ENCODE results near the gene TAF4.

DNA sequence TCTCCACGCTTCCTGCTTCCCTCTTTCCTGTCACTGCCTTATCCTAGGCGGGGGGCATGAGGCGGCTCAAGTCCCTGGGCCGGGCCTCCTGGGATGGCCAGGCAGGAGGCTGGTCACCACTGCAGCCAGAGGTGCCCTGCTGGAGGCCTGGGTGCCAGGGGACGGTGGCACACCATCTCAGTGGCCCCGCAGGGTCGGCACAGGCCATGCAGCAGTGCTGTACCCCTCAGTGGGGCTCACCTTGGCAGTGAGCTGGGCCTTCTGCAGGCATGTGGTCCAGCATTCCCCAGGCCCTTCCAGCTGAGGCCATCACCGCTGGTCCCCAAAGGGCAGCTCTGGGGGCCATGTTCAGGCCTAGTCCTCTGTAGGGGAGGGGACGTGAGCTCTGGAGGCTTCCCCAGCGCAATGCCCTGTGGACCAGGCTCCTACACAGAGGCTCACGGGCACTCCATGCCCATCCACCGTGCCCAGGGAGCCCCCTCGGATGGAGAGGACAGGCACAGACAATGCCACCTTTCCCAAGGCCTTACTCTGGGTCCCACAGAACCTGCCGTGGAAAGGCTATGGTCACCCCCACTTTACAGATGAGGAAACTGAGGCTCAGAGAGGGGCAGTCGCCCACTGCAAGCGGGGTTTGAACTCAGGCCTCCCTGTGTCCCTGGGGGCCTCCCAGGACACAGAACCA is 123.8 kb downstream of the TAF4 start:
- TF ChIP-seq CTCF (IDR thresholded peaks at IDR 0.05) (no peak), POLR2AphosphoS5 (IDR thresholded peaks at IDR 0.05; ENCODE audit: insufficient read depth in 1 of 2, low read depth in 1 of 2) (no peak)

Measured in vagina (tissue), 2 donors.